ENCODE results near the gene KAT5. TPM values are rescaled to one million over a fixed set of nuclear protein-coding genes. Genes with fewer than 3 reads are reported as not detected.
"Not testable (repeated sequence)": the region's sequence is repeated elsewhere in the genome, so short reads cannot be mapped to it uniquely, and the experiment has no call there.

KAT5 gene
- total and polyA plus RNA-seq, 12 donors: 40.9 to 62.8 (median 45.9) TPM

DNA sequence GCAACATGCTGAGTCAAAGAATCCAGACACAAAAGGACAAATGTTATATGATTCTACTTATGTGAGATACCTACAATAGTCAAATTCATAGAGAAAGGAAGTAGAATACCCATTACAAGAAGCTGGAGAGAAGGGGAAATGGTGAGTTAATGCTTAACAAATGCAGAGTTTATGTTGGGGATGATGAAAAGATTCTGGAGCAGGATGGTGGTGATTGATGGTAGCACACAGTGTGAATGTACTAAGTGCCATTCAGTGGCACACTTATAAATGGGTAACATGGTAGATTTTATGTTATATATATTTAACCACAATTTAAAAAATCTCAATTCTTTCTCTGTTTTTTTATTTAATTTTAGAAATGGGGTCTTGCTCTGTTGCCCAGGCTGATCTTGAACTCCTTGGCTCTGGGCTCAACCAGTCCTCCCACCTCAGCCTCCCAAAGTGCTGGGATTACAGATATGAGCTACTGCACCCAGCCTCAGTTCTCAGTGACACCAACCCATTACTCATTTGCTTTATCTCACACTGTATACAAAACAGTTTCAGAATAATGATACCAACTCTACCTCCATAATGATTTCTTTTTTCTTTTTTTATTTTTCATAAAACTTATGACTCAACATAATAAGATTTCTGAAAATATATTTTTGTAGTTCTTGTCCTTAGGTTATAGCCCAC lies 39.7 kb upstream of the KAT5 start:
- Histone ChIP-seq H3K4me3 (no peak overlapping the region), H3K27ac (no peak overlapping the region), H3K27me3 (no peaks in the 10 kb centered on the region), H3K36me3 (no peaks in the 10 kb centered on the region), H3K4me1 (no peaks in the 10 kb centered on the region), H3K9me3 (no peaks in the 10 kb centered on the region)
- TF ChIP-seq CTCF (IDR thresholded peaks at IDR 0.05): no peak
- intact Hi-C loops (cut with DNase I): no loop called here
- no peak for ATAC-seq
- no peak for DNase-seq

- no peak for TF ChIP-seq CTCF (IDR thresholded peaks at IDR 0.05)
- 74 to 88% methylated on average over 2 of the region's 2 CpGs for WGBS, 2 donors
Observed at GRCh38 chr11:65672982-65673381, 39.1 kb upstream of the KAT5 start.

DNA sequence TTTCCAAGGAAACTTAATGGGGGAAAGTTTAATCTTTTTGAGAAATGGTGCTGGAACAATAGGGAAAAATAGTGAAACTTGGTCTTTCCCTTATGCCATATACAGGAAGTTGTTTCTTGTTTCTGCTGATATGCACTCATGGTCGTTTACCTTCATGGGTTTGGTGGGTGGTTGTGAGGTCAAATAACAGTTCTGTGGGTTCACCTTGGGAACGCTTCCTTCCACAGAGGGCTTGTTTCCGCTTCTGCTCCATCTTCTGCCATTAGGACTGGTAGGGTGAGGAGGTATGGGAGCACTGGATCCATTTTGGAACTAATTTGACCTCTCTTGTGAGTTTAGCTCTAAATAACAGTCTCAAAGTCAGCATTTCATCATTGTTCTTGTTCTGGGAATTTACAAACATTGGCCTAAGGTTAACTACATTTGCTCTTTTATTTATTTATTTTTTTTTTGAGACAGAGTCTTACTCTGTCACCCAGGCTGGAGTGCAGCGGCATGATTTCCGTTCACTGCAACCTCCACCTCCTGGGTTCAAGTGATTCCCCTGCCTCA lies 31.8 kb upstream of the KAT5 start:
- no peak for TF ChIP-seq CTCF (IDR thresholded peaks at IDR 0.05)
- H3K36me3 ChIP-seq: no peaks in the 10 kb centered on the region
- no peaks in the 10 kb centered on the region for H3K4me1 ChIP-seq
- no peak overlapping the region for H3K27ac ChIP-seq
- intact Hi-C loops (cut with DNase I): no loop called here
- DNase-seq (no peak), ATAC-seq (no peak)
- no peak overlapping the region for H3K4me3 ChIP-seq
- 83 to 84% methylated on average over 5 of the region's 5 CpGs for WGBS, 2 donors
- H3K9me3 ChIP-seq: no peaks in the 10 kb centered on the region
- no peaks in the 10 kb centered on the region for H3K27me3 ChIP-seq

More at GRCh38 chr11:65672982-65673381, 39.1 kb upstream of the KAT5 start:
- H3K27me3 ChIP-seq: no peaks in the 10 kb centered on the region
- ATAC-seq (no peak), DNase-seq (no peak)
- H3K4me3 ChIP-seq: no peak overlapping the region
- no peaks in the 10 kb centered on the region for H3K36me3 ChIP-seq
- no peaks in the 10 kb centered on the region for H3K4me1 ChIP-seq
- intact Hi-C loops (cut with DNase I): no loop called here
- H3K9me3 ChIP-seq: no peaks in the 10 kb centered on the region
- H3K27ac ChIP-seq: no peak overlapping the region

DNA sequence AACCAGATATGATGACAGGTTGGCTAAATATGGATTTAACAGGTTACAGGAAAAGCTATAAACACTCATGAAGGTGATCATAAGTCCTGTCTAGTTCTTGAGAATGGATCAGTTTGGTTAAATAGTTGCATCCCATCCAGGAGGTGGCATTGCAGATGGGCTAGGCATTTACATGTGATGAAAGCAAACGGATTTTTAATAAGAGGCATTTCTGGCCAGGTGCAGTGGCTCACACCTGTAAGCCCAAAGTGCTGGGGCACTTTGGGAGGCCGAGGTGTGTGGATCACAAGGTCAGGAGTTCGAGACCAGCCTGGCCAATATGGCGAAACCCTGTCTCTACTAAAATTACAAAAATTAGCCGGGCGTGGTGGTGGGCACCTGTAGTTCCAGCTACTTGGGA lies 28.6 kb upstream of the KAT5 start:
- WGBS, 2 donors: 86 to 87% methylated on average over 6 of the region's 6 CpGs
- H3K27ac ChIP-seq; H3K9me3 ChIP-seq; H3K4me1 ChIP-seq; intact Hi-C loops (cut with DNase I); H3K4me3 ChIP-seq; ATAC-seq; H3K36me3 ChIP-seq; H3K27me3 ChIP-seq; DNase-seq: not testable (repeated sequence)

GRCh38 chr11:65685981-65686380 lies 26.1 kb upstream of the KAT5 start:
- H3K27ac ChIP-seq: peak overlapping the region in 2 of 10 donors; percentile 14 to 43
- H3K4me1 ChIP-seq: peaks cover 0 to 5% (median 0%) of the 10 kb centered on the region in 9 donors
- 57 to 69% methylated on average over 8 of the region's 8 CpGs for WGBS, 2 donors
- no peak for TF ChIP-seq CTCF (IDR thresholded peaks at IDR 0.05)
- no peak overlapping the region for H3K4me3 ChIP-seq
- DNase-seq (no peak), ATAC-seq (peak in 6 of 8 donors; percentile 45 to 75 (median 66))
- H3K9me3 ChIP-seq: no peaks in the 10 kb centered on the region
- H3K36me3 ChIP-seq: no peaks in the 10 kb centered on the region
- intact Hi-C loops (cut with DNase I): no loop called here
- H3K27me3 ChIP-seq: no peaks in the 10 kb centered on the region

- intact Hi-C loops (cut with DNase I): loop anchor here in 1 of 10 donors (10.0 kb wide), 1 partner anchor 57 kb away; the partner anchor contains the start of gene SIPA1
- not testable (repeated sequence) for H3K27me3 ChIP-seq, ATAC-seq, H3K27ac ChIP-seq, DNase-seq, H3K36me3 ChIP-seq, H3K4me3 ChIP-seq, H3K9me3 ChIP-seq
- H3K4me1 ChIP-seq: peaks cover 0 to 29% (median 12%) of the 10 kb centered on the region in 9 donors
- 94 to 95% methylated on average over 8 of the region's 8 CpGs for WGBS, 2 donors
Observed at GRCh38 chr11:65691847-65692246, 20.2 kb upstream of the KAT5 start.
